GM19193 (cell line): ENCODE data around the gene KLHL30.

ENCODE experiments used
- POLR2A ChIP-seq: IDR thresholded peaks from 4 replicates; pipeline ENCODE4 v1.6.1; 2011; ENCODE audit not compliant: insufficient read depth, insufficient read length; ENCODE audit errors: extremely low read depth

Gene KLHL30

DNA sequence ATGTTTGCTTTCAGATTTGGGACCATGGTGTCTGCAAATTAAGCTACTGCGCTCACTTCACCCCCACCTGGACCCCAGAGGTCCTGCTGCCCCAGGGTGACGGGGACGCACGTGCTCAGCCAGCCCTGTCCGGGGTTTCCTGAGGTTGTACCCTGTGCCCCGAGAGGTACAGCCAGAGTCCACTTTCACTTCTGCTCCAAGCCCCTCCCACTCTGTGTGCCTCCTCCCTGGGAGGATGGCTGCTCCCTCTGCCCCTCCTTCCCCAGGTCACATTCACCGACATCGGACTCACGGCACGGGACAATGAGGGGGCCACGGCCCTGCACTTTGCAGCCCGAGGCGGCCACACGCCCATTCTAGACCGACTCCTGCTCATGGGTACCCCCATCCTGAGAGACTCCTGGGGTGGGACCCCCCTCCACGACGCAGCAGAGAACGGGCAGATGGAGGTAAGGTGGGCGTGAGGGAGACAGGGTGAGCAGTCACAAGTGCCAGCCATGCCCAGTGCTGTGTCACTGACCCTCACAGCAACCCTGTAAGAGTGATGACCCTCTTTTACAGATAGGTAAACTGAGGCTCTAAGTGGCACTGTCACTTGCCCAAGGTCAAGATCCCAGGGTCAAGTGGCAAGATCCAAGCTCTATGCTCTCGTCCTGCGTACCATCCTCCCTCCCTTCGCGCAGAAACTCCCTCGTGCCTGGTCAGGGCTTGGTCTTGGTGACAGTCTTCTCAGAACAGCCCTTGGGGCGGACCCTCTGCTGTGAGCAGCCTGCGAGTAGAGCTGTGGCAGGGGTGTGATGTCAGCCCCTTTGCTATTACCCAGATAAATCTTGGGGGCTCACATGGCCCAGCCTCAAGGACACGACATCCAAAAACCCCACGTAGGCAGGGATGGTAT is 30.7 kb upstream of the KLHL30 start:
- peak; percentile 59 for TF ChIP-seq POLR2A

- TF ChIP-seq POLR2A, result peak; percentile 45
These were observed 29.9 kb upstream of the KLHL30 start for GRCh38 chr2:238108423-238109183.

GRCh38 chr2:238113611-238114010 is 24.9 kb upstream of the KLHL30 start:
- no peak for TF ChIP-seq POLR2A

DNA sequence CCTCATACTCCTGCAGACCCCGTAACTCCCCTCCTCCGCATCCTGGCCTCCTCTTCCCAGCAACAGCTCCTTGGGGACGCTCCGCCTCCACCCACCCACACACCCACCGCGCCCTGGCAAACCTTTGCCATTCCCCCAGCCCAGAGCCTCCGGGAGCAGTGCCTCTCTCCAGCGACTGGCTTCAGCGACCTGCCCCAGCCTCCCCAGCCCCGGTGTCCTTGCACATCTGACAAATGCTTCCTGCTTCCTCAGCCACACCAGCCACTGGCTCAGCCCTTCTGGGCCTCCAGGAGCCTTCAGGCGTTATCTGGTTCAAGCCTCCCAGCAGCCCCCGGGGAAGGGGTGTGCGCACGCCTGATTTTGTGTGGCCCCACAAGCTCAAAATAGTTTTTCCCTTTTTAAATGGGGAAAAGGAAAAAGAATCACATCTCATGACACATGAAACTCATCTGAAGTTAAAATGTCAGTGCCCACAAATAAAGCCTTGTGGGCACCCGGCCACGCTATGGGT is 24.1 kb upstream of the KLHL30 start:
- no peak for TF ChIP-seq POLR2A

- no peak for TF ChIP-seq POLR2A
These were observed 23.4 kb upstream of the KLHL30 start for GRCh38 chr2:238114851-238115660.

DNA sequence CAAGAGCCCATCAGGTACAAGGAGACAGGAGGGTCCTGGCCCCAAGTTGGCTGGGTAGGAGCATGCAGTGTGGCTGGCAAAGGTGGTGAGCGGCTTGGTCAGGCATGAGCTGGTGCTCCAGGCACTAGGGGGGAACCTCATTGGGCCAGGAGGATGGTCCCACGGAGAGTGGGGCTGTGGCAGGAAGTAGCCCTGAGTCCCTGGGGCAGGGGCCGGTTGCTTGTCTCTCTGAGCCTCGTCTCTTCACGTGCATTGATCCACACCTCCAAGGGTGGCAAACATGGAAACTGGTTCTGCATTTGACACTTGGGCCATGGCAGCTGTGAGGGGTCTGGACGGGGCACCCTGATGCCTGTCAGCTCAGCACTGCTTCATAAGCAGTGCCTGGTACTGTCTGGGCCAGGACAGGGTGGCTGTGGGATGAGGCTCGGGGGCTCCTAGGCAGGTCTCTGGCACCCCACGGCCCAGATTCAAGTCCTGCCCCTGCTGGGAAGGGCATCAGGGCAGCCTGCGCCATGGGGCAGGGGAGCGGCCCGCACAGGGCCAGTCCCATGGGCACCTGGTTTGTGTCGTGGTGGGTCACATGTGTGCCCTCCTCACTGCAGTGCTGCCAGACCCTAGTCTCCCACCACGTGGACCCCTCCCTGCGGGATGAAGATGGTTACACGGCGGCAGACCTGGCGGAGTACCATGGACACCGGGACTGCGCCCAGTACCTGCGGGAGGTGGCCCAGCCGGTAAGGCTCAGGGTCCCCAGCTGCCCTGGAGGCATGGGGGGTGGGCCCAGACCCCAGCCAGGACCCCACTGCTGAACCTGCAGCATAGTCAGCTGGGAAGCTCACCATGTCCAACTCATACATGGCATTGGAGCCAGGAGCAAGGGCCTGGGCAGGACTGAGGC is 21.9 kb upstream of the KLHL30 start:
- TF ChIP-seq POLR2A, result no peak

- TF ChIP-seq POLR2A, result no peak
These were observed 21.0 kb upstream of the KLHL30 start for GRCh38 chr2:238117199-238118154.

GRCh38 chr2:238119756-238120462 is 18.6 kb upstream of the KLHL30 start:
- no peak for TF ChIP-seq POLR2A

DNA sequence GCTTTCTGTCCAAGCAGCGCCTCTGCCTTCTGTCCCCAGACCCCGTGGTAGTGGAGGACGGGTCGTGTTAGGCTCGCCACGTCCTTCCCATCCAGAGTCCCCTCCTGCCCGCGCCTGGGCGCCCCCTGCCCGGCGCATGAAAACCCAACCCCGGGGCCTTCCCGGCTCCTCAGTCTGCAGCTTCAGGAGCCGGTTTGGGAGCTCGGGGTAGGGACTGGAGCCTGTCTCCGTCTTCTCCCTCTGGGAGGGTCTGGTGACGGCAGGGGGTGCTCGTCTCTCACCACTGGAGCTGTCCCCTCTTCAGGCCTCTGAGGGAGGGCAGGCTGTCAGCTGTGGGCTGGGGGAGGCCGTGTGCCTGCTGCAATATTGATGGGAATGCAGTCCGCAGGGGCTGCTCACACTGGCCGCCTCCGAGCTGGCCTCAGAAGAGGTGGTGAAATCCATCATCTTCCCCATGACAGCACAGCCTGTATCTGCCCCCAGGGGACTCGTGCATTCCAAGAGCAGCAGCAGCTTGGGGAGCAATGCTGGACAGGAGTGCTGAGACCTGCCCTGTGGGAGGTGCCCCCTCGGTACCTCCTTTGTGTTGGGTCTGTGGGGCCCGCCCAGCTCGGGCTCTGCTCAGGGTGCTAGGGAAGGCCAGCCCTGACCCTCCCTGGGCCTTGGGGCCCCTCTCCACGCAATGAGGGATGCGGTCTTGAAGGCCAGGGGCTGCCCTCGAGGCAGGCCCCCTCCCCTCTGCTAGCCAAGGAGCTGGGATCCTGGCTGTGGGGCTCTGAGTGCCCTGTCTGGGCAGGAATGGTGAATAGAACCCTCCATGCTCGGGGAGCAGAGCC is 17.8 kb upstream of the KLHL30 start:
- TF ChIP-seq POLR2A, result no peak

DNA sequence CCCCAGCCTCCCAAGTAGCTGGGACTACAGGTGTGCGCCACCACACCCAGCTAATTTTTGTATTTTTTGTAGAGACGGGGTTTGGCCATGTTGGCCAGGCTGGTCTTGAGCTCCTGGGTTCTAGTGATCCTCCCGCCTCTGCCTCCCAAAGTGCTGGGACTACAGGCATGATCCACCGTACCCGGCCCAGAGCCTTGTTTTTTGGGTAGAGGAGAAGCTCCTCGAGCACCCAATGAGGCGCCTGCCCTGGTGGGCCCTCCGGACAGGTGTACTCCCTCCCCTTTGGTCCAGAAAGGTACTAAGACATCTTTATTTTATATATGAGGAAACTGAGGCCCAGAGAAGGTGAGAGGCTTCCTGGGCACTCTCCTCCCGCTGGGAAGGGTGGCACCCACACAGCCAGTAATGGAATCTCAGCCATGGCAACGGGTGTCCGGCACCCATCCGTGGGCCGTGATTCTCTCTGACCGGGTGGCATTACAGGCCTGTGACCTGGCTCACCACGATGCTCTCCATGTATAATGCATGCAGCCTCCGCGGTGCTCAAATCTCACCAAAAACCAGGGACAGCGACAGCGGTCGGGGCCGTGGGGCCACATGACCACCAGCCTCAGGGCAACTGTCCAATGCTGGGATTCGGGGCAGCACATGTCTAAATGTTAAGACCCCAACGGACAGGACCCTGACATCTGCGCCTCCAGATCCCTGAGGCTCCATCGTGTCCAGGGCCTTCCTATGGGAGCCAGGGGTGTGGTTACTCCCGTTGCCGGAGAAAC is 16.8 kb upstream of the KLHL30 start:
- TF ChIP-seq POLR2A, result no peak
